Loucy (cell line): ENCODE results near the gene AP1AR.

Source experiments
- H2AFZ ChIP-seq: fragments of 200-600 bp; sonication (generic); 2 replicates; pipeline ENCODE4 v1.6.0; 2016; ENCODE audit warnings: antibody characterized with exemption, mild to moderate bottlenecking, low read length, moderate library complexity
- H3F3A ChIP-seq: fragments of 200-600 bp; 2 replicates; pipeline ENCODE4 v1.6.0; 2016; ENCODE audit warnings: antibody characterized with exemption, low read depth, mild to moderate bottlenecking
- H3K27me3 ChIP-seq: fragments of 200-600 bp; sonication (generic); 2 replicates; pipeline ENCODE4 v1.6.1; 2014; ENCODE audit warnings: low read length, mild to moderate bottlenecking; ENCODE audit not compliant: insufficient read depth, poor library complexity, severe bottlenecking
- H3K36me3 ChIP-seq: fragments of 200-600 bp; sonication (generic); 2 replicates; pipeline ENCODE4 v1.6.1; 2016; ENCODE audit warnings: low read length; ENCODE audit not compliant: insufficient read depth
- H3K4me1 ChIP-seq: fragments of 200-600 bp; sonication (generic); 2 replicates; pipeline ENCODE4 v1.5.1; 2014; ENCODE audit warnings: low read length, mild to moderate bottlenecking; ENCODE audit not compliant: insufficient read depth, poor library complexity, severe bottlenecking
- H3K4me2 ChIP-seq: fragments of 200-600 bp; sonication (generic); 2 replicates; pipeline ENCODE4 v1.6.0; 2014; ENCODE audit warnings: antibody characterized with exemption, low read length, low read depth, mild to moderate bottlenecking; ENCODE audit not compliant: poor library complexity, severe bottlenecking
- H3K4me3 ChIP-seq: fragments of 200-600 bp; sonication (generic); 2 replicates; pipeline ENCODE4 v1.5.1; 2014; ENCODE audit warnings: low read length, mild to moderate bottlenecking, mixed read lengths; ENCODE audit not compliant: poor library complexity, severe bottlenecking
- H3K79me2 ChIP-seq: fragments of 200-600 bp; sonication (generic); 2 replicates; pipeline ENCODE4 v1.6.1; 2014; ENCODE audit warnings: low read length; ENCODE audit not compliant: insufficient read depth
- H3K9ac ChIP-seq: fragments of 200-600 bp; sonication (generic); 2 replicates; pipeline ENCODE4 v1.6.0; 2014; ENCODE audit warnings: mild to moderate bottlenecking, low read depth, low read length, moderate library complexity; ENCODE audit not compliant: poor library complexity, severe bottlenecking
- H3K9me2 ChIP-seq: fragments of 200-600 bp; sonication (generic); replicated peaks from 2 replicates; pipeline ENCODE4 v1.6.1; 2016; ENCODE audit warnings: low read depth, low read length, mixed read lengths
- H3K9me3 ChIP-seq: fragments of 200-600 bp; sonication (generic); 2 replicates; pipeline ENCODE4 v1.6.1; 2014; ENCODE audit warnings: mild to moderate bottlenecking, antibody characterized with exemption, low read length, low read depth; ENCODE audit not compliant: insufficient read depth
- H4K20me1 ChIP-seq: fragments of 200-600 bp; sonication (generic); 2 replicates; pipeline ENCODE4 v1.6.0; 2014; ENCODE audit warnings: antibody characterized with exemption, low read length, mild to moderate bottlenecking; ENCODE audit not compliant: insufficient read depth, poor library complexity, severe bottlenecking
- EZH2phosphoT487 ChIP-seq: fragments of 200-600 bp; IDR thresholded peaks from 2 replicates; pipeline ENCODE4 v1.6.1; 2018; ENCODE audit warnings: antibody characterized with exemption, mild to moderate bottlenecking, moderate library complexity, borderline replicate concordance
- TF ChIP-seq, protein P1 (sequence below): fragments of 200-600 bp; sonication (generic); conservative IDR thresholded peaks from 2 replicates; pipeline ENCODE4 v1.5.1; 2014; ENCODE audit warnings: mild to moderate bottlenecking, antibody characterized with exemption, low read length

AP1AR gene

DNA sequence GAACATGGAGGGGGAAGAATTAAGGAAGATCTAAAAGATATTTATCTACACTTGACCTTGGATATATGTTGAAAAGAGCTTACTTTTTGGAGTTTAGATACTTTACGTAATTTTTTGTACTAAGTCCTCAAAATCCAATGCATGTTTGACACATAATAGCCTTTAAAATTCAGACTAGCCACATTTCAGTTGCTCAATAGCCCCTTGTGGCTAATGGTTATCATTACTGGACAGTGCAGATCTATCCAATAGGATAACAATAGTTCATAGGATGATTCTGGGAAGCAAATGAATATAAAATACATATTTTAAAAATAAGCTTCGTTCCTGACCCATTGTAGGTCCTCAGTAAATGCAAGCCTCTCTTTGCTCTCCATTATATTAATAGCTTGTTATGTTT lies 13.8 kb downstream of the AP1AR start:
- H3K27me3 ChIP-seq, result no peaks in the 10 kb centered on the region
- H3K4me1 ChIP-seq, result peaks cover 8% of the 10 kb centered on the region
- no peak overlapping the region for H3K9ac ChIP-seq
- no peak overlapping the region for H3K4me3 ChIP-seq
- H3K79me2 ChIP-seq, result peaks cover 36% of the 10 kb centered on the region
- H2AFZ ChIP-seq, result no peak overlapping the region
- peaks cover 5% of the 10 kb centered on the region for H4K20me1 ChIP-seq
- no peaks in the 10 kb centered on the region for H3K9me2 ChIP-seq
- H3K36me3 ChIP-seq, result no peaks in the 10 kb centered on the region; the same call in 1 of the 2 replicates
- H3K9me3 ChIP-seq, result no peaks in the 10 kb centered on the region
- H3K4me2 ChIP-seq, result no peak overlapping the region
- no peaks in the 10 kb centered on the region for H3F3A ChIP-seq
- TF ChIP-seq, protein P1, sequence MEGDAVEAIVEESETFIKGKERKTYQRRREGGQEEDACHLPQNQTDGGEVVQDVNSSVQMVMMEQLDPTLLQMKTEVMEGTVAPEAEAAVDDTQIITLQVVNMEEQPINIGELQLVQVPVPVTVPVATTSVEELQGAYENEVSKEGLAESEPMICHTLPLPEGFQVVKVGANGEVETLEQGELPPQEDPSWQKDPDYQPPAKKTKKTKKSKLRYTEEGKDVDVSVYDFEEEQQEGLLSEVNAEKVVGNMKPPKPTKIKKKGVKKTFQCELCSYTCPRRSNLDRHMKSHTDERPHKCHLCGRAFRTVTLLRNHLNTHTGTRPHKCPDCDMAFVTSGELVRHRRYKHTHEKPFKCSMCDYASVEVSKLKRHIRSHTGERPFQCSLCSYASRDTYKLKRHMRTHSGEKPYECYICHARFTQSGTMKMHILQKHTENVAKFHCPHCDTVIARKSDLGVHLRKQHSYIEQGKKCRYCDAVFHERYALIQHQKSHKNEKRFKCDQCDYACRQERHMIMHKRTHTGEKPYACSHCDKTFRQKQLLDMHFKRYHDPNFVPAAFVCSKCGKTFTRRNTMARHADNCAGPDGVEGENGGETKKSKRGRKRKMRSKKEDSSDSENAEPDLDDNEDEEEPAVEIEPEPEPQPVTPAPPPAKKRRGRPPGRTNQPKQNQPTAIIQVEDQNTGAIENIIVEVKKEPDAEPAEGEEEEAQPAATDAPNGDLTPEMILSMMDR, result no peak
- no peak for TF ChIP-seq EZH2phosphoT487

DNA sequence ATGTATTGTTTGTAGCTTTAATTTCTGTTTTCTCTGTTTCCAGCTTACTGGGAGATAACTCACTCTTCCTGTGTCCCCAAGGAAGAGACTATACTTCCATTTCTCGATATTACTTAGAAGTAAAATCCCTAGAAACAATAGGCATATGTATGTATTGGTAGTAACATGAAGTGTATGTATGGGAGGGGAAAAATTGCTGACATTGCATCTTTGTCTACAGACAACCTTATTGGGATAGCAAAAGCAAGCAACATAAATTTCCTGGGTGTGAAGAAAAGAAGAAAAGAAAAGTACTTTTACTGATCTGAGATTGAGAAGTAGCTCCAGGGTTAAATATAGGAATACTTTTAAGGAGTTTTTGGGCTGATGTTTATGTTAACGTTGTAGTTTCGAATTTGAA lies 15.4 kb downstream of the AP1AR start:
- Histone ChIP-seq H3K4me1 (peaks cover 7% of the 10 kb centered on the region), H4K20me1 (peaks cover 3% of the 10 kb centered on the region), H3K9me3 (no peaks in the 10 kb centered on the region), H3K27me3 (no peaks in the 10 kb centered on the region), H2AFZ (no peak overlapping the region), H3K36me3 (no peaks in the 10 kb centered on the region; the same call in 1 of the 2 replicates), H3K9ac (no peak overlapping the region), H3F3A (no peaks in the 10 kb centered on the region), H3K79me2 (peaks cover 28% of the 10 kb centered on the region; the same call in 1 of the 2 replicates), H3K4me2 (no peak overlapping the region), H3K4me3 (no peak overlapping the region), H3K9me2 (no peaks in the 10 kb centered on the region)
- TF ChIP-seq, protein P1, result no peak
- no peak for TF ChIP-seq EZH2phosphoT487

DNA sequence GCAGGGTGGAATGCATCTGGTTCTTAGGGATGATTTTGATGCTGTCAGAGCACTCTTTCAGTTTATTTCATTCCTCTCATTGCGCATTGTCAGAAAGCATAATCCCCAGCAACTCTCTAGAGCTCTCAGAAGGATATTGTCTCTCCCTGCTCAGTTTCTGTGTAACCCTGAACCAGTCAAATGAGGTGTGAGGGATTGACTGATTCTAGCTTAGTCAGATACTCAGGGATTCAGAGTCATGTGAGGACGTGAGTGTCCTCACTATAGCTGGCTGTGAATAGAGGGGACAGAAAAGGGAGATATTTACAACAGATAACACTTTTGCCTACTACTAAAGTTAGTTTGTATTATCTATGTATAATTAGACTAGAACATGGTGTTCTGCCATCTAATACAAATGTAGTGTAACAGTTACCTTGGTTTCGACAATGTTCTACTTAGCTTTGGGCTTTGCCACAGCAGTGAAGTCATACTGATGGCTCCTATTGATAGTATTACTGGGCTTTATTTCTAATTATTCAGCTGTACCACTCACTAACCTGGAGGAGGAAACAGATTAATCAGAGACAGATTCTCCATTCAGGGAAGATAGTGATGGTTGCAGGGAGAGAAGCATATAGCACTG lies 19.5 kb downstream of the AP1AR start:
- peaks cover 8% of the 10 kb centered on the region for H3K4me1 ChIP-seq
- peaks cover 14% of the 10 kb centered on the region; the same call in 1 of the 2 replicates for H3K36me3 ChIP-seq
- H2AFZ ChIP-seq, result no peak overlapping the region
- H3K4me3 ChIP-seq, result no peak overlapping the region
- no peaks in the 10 kb centered on the region for H3K9me2 ChIP-seq
- H3K79me2 ChIP-seq, result peaks cover 19% of the 10 kb centered on the region; the same call in 1 of the 2 replicates
- no peak overlapping the region for H3K4me2 ChIP-seq
- H3K9me3 ChIP-seq, result no peaks in the 10 kb centered on the region
- H3K9ac ChIP-seq, result no peak overlapping the region
- H4K20me1 ChIP-seq, result no peaks in the 10 kb centered on the region
- H3K27me3 ChIP-seq, result no peaks in the 10 kb centered on the region
- H3F3A ChIP-seq, result no peaks in the 10 kb centered on the region
- TF ChIP-seq, protein P1, result no peak
- no peak for TF ChIP-seq EZH2phosphoT487
